ENCODE results near the gene ATP8A1.
"Not testable (repeated sequence)": the region's sequence is repeated elsewhere in the genome, so short reads cannot be mapped to it uniquely, and the experiment has no call there.

ATP8A1 gene

GRCh38 chr4:42467777-42468176 is 189.1 kb downstream of the ATP8A1 start:
- DNase-seq (ENCODE audit: low spot score), result not testable (repeated sequence)

GRCh38 chr4:42466273-42466844 is 190.5 kb downstream of the ATP8A1 start:
- no peak for DNase-seq (ENCODE audit: low spot score)

- DNase-seq (ENCODE audit: low spot score), result no peak
These were observed 192.3 kb downstream of the ATP8A1 start for GRCh38 chr4:42464550-42465094.

GRCh38 chr4:42461216-42461615 is 195.7 kb downstream of the ATP8A1 start:
- DNase-seq (ENCODE audit: low spot score), result not testable (repeated sequence)

- DNase-seq (ENCODE audit: low spot score), result no peak
These were observed 196.9 kb downstream of the ATP8A1 start for GRCh38 chr4:42460043-42460442.

- DNase-seq (ENCODE audit: low spot score), result no peak
These were observed 198.2 kb downstream of the ATP8A1 start for GRCh38 chr4:42458657-42459056.

- DNase-seq (ENCODE audit: low spot score), result no peak
These were observed 202.0 kb downstream of the ATP8A1 start for GRCh38 chr4:42454755-42455420.

- no peak for DNase-seq (ENCODE audit: low spot score)
These were observed 203.3 kb downstream of the ATP8A1 start for GRCh38 chr4:42453612-42454011.

GRCh38 chr4:42452823-42453222 is 204.1 kb downstream of the ATP8A1 start:
- DNase-seq (ENCODE audit: low spot score), result no peak

- no peak for DNase-seq (ENCODE audit: low spot score)
These were observed 210.1 kb downstream of the ATP8A1 start for GRCh38 chr4:42446823-42447222.

GRCh38 chr4:42445038-42445437 is 211.9 kb downstream of the ATP8A1 start:
- no peak for DNase-seq (ENCODE audit: low spot score)

- DNase-seq (ENCODE audit: low spot score), result no peak
These were observed 214.3 kb downstream of the ATP8A1 start for GRCh38 chr4:42442601-42443000.

- no peak for DNase-seq (ENCODE audit: low spot score)
These were observed 216.8 kb downstream of the ATP8A1 start for GRCh38 chr4:42440083-42440482.

- DNase-seq (ENCODE audit: low spot score), result no peak
These were observed 219.9 kb downstream of the ATP8A1 start for GRCh38 chr4:42436928-42437565.

- DNase-seq (ENCODE audit: low spot score), result no peak
These were observed 228.9 kb downstream of the ATP8A1 start for GRCh38 chr4:42428036-42428435.

- DNase-seq (ENCODE audit: low spot score), result no peak
These were observed 231.5 kb downstream of the ATP8A1 start for GRCh38 chr4:42425146-42426065.

- no peak for DNase-seq (ENCODE audit: low spot score)
These were observed 236.8 kb downstream of the ATP8A1 start for GRCh38 chr4:42420140-42420539.

- no peak for DNase-seq (ENCODE audit: low spot score)
These were observed 239.4 kb downstream of the ATP8A1 start for GRCh38 chr4:42417550-42417949.

- DNase-seq (ENCODE audit: low spot score), result no peak
These were observed 240.9 kb downstream of the ATP8A1 start for GRCh38 chr4:42416017-42416416.

- DNase-seq (ENCODE audit: low spot score), result no peak
These were observed 241.6 kb downstream of the ATP8A1 start for GRCh38 chr4:42415281-42415680.

- DNase-seq (ENCODE audit: low spot score), result no peak
These were observed 244.7 kb downstream of the ATP8A1 start for GRCh38 chr4:42412251-42412650.

- DNase-seq (ENCODE audit: low spot score), result no peak
These were observed 245.1 kb downstream of the ATP8A1 start for GRCh38 chr4:42411803-42412202.
